T-helper 1 cell treated with Interleukin-12 subunit alpha and Interleukin-12 subunit beta and Interleukin-4 antibody, amounts not matched to agents 30 μg/mL and 1 μg/mL, for 36 hours (primary cell): Measurements from ENCODE around the gene FOCAD.

Experiments
- H3K27ac Mint-ChIP-seq: one replicate; pipeline ENCODE4 v1.8.0; 2021; ENCODE audit warnings: mild to moderate bottlenecking, mixed read lengths
- H3K27me3 Mint-ChIP-seq: one replicate; pipeline ENCODE4 v1.8.0; 2021; ENCODE audit warnings: low read depth, mixed read lengths
- H3K36me3 Mint-ChIP-seq: one replicate; pipeline ENCODE4 v1.8.0; 2021; ENCODE audit warnings: low read depth, mixed read lengths
- H3K4me1 Mint-ChIP-seq: one replicate; pipeline ENCODE4 v1.8.0; 2021; ENCODE audit warnings: low read depth, mixed read lengths
- H3K4me3 Mint-ChIP-seq: one replicate; pipeline ENCODE4 v1.8.0; 2021; ENCODE audit warnings: mild to moderate bottlenecking, moderate library complexity, mixed read lengths
- H3K9me3 Mint-ChIP-seq: one replicate; pipeline ENCODE4 v1.8.0; 2021; ENCODE audit warnings: mixed read lengths

Gene FOCAD

GRCh38 chr9:20783057-20784038, 99.3 kb downstream of the FOCAD start:
- Mint-ChIP-seq H3K9me3 (no peaks in the 10 kb centered on the region), H3K36me3 (peaks cover 3% of the 10 kb centered on the region), H3K4me3 (no peak overlapping the region), H3K4me1 (no peaks in the 10 kb centered on the region), H3K27me3 (no peaks in the 10 kb centered on the region), H3K27ac (no peak overlapping the region)

DNA sequence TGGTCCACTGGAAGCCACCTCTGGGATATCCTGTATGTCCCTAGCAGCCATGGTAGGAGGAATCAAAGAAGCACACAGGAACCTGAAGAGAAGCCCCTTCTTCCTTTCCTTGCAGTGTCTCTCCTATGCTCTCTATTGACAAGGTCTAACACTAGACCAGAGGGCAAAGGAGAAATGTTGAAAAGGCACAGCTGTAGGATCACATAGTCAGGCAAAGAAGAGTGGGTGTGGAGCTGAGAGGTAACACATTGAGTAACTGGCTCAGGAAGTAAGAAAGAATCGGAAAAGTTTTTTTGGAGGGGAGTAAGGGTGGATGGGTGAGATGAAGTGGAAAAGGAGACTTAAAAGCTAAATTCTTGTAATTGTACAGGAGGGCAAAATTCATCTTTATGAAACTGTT, 100.1 kb downstream of the FOCAD start:
- no peaks in the 10 kb centered on the region for H3K27me3 Mint-ChIP-seq
- H3K4me3 Mint-ChIP-seq: no peak overlapping the region
- no peaks in the 10 kb centered on the region for H3K4me1 Mint-ChIP-seq
- H3K27ac Mint-ChIP-seq: no peak overlapping the region
- peaks cover 3% of the 10 kb centered on the region for H3K36me3 Mint-ChIP-seq
- no peaks in the 10 kb centered on the region for H3K9me3 Mint-ChIP-seq

- Mint-ChIP-seq H3K4me1 (no peaks in the 10 kb centered on the region), H3K4me3 (no peak overlapping the region), H3K36me3 (peaks cover 15% of the 10 kb centered on the region), H3K27ac (no peak overlapping the region), H3K27me3 (no peaks in the 10 kb centered on the region), H3K9me3 (no peaks in the 10 kb centered on the region)
Observed at GRCh38 chr9:20786807-20787206, 102.7 kb downstream of the FOCAD start.

DNA sequence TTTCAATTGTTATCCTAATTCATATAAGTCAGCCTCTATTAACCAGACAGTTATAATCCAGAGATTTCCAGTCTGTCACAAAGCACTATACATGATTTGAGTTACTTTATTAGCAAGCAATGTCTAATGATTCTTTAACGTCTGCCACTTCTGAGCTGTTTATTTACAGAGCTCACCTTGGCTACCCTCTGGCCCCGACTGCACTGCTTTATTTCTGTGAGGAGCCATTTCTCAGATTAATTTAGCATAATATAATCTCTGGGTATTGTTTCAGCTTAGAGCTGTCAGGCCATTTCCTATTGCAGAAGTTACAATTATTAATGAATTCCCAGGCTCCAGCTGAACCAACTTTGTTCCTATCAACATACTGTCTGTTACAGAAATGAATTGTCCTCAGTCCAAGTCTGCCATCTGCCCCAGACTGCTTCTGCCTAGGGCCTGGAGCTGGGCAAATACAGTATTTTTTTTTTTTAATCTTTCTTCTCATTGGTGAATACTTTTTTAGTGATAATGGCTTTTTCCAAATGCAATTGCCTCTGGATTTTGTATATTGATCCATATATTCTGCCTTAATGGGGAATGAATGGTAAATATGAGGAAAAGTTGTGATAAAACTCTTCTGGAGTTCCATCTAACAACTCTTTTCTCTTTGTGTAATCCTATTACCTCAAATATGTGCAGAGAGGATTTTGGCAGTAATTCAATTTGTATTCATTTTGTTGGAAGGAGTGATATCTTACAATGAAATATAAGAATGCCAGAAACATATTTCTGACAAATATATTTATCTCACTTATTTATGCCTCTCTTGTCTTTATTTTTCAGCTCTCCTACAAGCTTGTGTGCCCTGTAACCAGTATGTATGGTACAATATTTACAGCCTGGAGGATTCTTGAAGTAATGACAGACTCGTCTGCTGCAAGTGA, 104.7 kb downstream of the FOCAD start:
- Mint-ChIP-seq H3K36me3 (peaks cover 15% of the 10 kb centered on the region), H3K4me3 (no peak overlapping the region), H3K27ac (no peak overlapping the region), H3K4me1 (no peaks in the 10 kb centered on the region), H3K9me3 (no peaks in the 10 kb centered on the region), H3K27me3 (no peaks in the 10 kb centered on the region)

GRCh38 chr9:20790721-20791120, 106.7 kb downstream of the FOCAD start:
- Mint-ChIP-seq H3K36me3 (peaks cover 12% of the 10 kb centered on the region), H3K9me3 (no peaks in the 10 kb centered on the region), H3K27me3 (no peaks in the 10 kb centered on the region), H3K4me1 (no peaks in the 10 kb centered on the region), H3K27ac (no peak overlapping the region), H3K4me3 (no peak overlapping the region)

DNA sequence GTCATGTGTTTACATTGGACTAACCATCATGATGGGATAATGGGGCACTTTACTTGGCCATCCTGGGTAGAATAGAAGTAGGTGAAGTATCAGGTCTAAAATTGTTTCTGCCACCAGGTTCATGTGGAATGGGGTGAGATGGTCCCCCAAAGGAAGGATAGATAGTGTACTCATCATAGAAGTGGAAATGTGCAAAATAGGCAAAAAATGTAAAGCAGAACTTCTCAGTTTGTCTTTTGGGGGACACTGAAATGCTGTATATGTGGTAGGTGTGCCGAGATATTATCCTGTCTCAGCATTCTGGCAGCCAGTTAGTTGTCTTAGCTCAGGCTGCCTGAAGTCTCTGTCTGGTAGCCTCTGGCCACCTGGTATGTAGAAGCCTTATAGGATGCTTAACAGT, 107.6 kb downstream of the FOCAD start:
- H3K4me1 Mint-ChIP-seq: no peaks in the 10 kb centered on the region
- H3K4me3 Mint-ChIP-seq: no peak overlapping the region
- no peaks in the 10 kb centered on the region for H3K27me3 Mint-ChIP-seq
- no peak overlapping the region for H3K27ac Mint-ChIP-seq
- H3K36me3 Mint-ChIP-seq: peaks cover 12% of the 10 kb centered on the region
- H3K9me3 Mint-ChIP-seq: no peaks in the 10 kb centered on the region

- no peaks in the 10 kb centered on the region for H3K27me3 Mint-ChIP-seq
Observed at GRCh38 chr9:20804489-20805250, 120.6 kb downstream of the FOCAD start.

DNA sequence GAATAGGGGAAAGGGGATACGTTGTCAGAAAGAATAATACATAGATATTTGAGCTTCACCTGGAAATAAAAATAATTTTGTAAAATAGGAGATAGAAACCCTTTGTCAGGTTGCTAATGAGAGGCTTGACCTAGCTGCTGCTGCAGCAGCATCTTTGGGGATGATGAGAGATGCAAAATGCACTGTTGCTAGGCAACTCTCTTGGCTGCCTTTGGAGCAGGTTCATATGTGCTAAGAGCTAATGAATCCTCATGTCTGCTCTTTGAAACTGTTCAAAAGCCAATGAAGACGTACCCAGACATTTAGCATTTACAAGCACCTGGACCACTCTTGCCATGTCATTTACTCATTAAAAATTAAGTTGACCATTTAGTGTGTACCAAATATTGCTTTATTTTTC, 121.7 kb downstream of the FOCAD start:
- Mint-ChIP-seq H3K9me3 (no peaks in the 10 kb centered on the region), H3K4me1 (no peaks in the 10 kb centered on the region), H3K27ac (no peak overlapping the region), H3K36me3 (no peaks in the 10 kb centered on the region), H3K4me3 (no peak overlapping the region), H3K27me3 (no peaks in the 10 kb centered on the region)

More at GRCh38 chr9:20804489-20805250, 120.6 kb downstream of the FOCAD start:
- H3K4me3 Mint-ChIP-seq: no peak overlapping the region
- H3K4me1 Mint-ChIP-seq: no peaks in the 10 kb centered on the region
- no peaks in the 10 kb centered on the region for H3K9me3 Mint-ChIP-seq
- H3K27ac Mint-ChIP-seq: no peak overlapping the region
- no peaks in the 10 kb centered on the region for H3K36me3 Mint-ChIP-seq

- H3K4me1 Mint-ChIP-seq: no peaks in the 10 kb centered on the region
- H3K27me3 Mint-ChIP-seq: no peaks in the 10 kb centered on the region
- H3K36me3 Mint-ChIP-seq: no peaks in the 10 kb centered on the region
- H3K4me3 Mint-ChIP-seq: no peak overlapping the region
- no peaks in the 10 kb centered on the region for H3K9me3 Mint-ChIP-seq
- no peak overlapping the region for H3K27ac Mint-ChIP-seq
Observed at GRCh38 chr9:20808002-20808401, 123.9 kb downstream of the FOCAD start.

DNA sequence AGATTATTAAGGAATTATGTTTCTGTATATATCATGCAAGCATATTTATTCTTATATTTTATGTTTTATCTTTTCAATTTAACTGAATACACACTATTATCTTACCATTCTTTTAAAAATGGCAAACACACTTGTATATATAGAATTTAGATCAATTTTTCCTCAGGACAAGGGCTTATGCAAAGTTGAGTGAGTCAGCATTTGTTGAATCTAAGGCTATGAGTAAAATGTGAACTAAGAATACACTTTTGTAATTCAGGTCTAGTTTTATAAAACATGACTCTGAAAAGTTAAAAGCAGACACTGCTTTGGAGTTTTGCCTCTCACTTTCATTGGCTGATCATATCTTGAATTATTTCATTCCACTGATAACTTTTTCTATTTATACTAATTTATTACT, 127.8 kb downstream of the FOCAD start:
- no peak overlapping the region for H3K27ac Mint-ChIP-seq
- no peaks in the 10 kb centered on the region for H3K27me3 Mint-ChIP-seq
- no peak overlapping the region for H3K4me3 Mint-ChIP-seq
- no peaks in the 10 kb centered on the region for H3K4me1 Mint-ChIP-seq
- H3K36me3 Mint-ChIP-seq: no peaks in the 10 kb centered on the region
- no peaks in the 10 kb centered on the region for H3K9me3 Mint-ChIP-seq

GRCh38 chr9:20815923-20816703, 132.1 kb downstream of the FOCAD start:
- Mint-ChIP-seq H3K27ac (no peak overlapping the region), H3K4me3 (no peak overlapping the region), H3K36me3 (no peaks in the 10 kb centered on the region), H3K4me1 (no peaks in the 10 kb centered on the region), H3K9me3 (no peaks in the 10 kb centered on the region), H3K27me3 (no peaks in the 10 kb centered on the region)

DNA sequence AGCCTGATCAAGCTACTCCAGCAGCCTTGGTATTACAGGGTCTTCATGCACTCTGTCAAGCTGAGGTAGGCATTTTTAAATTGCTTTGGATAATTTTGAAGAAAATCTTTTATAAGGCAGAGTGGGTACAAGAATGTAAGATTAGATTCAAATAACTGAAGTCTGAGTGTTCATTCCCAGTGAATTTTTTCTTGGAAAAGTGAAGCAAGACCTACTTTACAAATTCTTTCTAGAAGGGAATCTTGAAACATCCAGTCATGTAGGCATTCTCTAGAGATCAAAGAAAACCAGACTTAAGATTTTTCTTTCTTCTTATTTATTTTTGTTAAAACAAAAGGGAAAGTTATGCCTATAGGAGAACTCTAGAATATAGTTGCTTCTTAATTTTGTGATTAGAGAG, 139.0 kb downstream of the FOCAD start:
- Mint-ChIP-seq H3K27me3 (no peaks in the 10 kb centered on the region), H3K4me3 (no peak overlapping the region), H3K4me1 (no peaks in the 10 kb centered on the region), H3K36me3 (peaks cover 18% of the 10 kb centered on the region), H3K9me3 (no peaks in the 10 kb centered on the region), H3K27ac (no peak overlapping the region)

- Mint-ChIP-seq H3K27ac (no peak overlapping the region), H3K36me3 (peaks cover 6% of the 10 kb centered on the region), H3K27me3 (no peaks in the 10 kb centered on the region), H3K4me3 (no peak overlapping the region), H3K9me3 (no peaks in the 10 kb centered on the region), H3K4me1 (peaks cover 5% of the 10 kb centered on the region)
Observed at GRCh38 chr9:20831028-20831427, 147.0 kb downstream of the FOCAD start.
